Lower lobe of right lung (tissue), 2 donors: ENCODE data around the gene ANO8. TPM values are rescaled to one million over a fixed set of nuclear protein-coding genes. Genes with fewer than 3 reads are reported as not detected.
A peak's percentile ranks its signal among the peaks of the same experiment; 100 is the strongest.

ENCODE experiments used
- ATAC-seq, 2 donors: fragments of 200-7000 bp; cut with Tn5 transposase; one replicate each; pipeline ENCODE4 v1.9.1; 2020 to 2022; ENCODE audit warnings: mild to moderate bottlenecking in 2 of 2, moderate library complexity in 2 of 2
- DNase-seq: peaks from one replicate; pipeline ENCODE4 v3.0.0-alpha.2; 2020
- H3K27ac ChIP-seq: fragments of 200-600 bp; one replicate; pipeline ENCODE4 v1.8.0; 2022
- H3K27me3 ChIP-seq: fragments of 200-600 bp; one replicate; pipeline ENCODE4 v1.8.0; 2022; ENCODE audit warnings: low read depth
- H3K36me3 ChIP-seq: fragments of 200-600 bp; one replicate; pipeline ENCODE4 v1.8.0; 2022; ENCODE audit warnings: mild to moderate bottlenecking
- H3K4me1 ChIP-seq: fragments of 200-600 bp; one replicate; pipeline ENCODE4 v1.8.0; 2022
- H3K4me3 ChIP-seq: fragments of 200-600 bp; one replicate; pipeline ENCODE4 v1.8.0; 2022; ENCODE audit warnings: mild to moderate bottlenecking
- H3K9me3 ChIP-seq: fragments of 200-600 bp; one replicate; pipeline ENCODE4 v1.8.0; 2022
- intact Hi-C: fragments of 100-400 bp; cut with DNase I; formaldehyde crosslinking; loops from one replicate; pipeline ENCODE4 v1.11.0; 2022
- total RNA-seq: library from RNA; stranded (reverse); fragmentation: NEBNext Ultra II Directional; extraction: Animal tissue kit (Norgen Biotek cat#: 25700); gene quantifications from one replicate; pipeline ENCODE4 v1.2.1, GENCODE V29; 2021
- TF ChIP-seq, protein P1 (sequence below): fragments of 200-600 bp; IDR thresholded peaks from one replicate; pipeline ENCODE4 v1.8.0; 2022; ENCODE audit warnings: antibody characterized with exemption, mild to moderate bottlenecking
- donor health status: DM: no; HTN: yes; CAD: no; lungs with severe emphysema.

The ANO8 gene
- total RNA-seq, 1 donor from 2014 or later = 16.6 TPM

GRCh38 chr19:17337675-17338432, 3.2 kb upstream of the ANO8 start:
- ATAC-seq (no peak), DNase-seq (no peak)
- no peaks in the 10 kb centered on the region for H3K27me3 ChIP-seq
- H3K4me3 ChIP-seq = peak overlapping the region; percentile 96
- peaks cover 33% of the 10 kb centered on the region for H3K4me1 ChIP-seq
- H3K27ac ChIP-seq = peak overlapping the region; percentile 95
- TF ChIP-seq, protein P1, sequence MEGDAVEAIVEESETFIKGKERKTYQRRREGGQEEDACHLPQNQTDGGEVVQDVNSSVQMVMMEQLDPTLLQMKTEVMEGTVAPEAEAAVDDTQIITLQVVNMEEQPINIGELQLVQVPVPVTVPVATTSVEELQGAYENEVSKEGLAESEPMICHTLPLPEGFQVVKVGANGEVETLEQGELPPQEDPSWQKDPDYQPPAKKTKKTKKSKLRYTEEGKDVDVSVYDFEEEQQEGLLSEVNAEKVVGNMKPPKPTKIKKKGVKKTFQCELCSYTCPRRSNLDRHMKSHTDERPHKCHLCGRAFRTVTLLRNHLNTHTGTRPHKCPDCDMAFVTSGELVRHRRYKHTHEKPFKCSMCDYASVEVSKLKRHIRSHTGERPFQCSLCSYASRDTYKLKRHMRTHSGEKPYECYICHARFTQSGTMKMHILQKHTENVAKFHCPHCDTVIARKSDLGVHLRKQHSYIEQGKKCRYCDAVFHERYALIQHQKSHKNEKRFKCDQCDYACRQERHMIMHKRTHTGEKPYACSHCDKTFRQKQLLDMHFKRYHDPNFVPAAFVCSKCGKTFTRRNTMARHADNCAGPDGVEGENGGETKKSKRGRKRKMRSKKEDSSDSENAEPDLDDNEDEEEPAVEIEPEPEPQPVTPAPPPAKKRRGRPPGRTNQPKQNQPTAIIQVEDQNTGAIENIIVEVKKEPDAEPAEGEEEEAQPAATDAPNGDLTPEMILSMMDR = no peak
- intact Hi-C loops = no loop called here
- H3K9me3 ChIP-seq = no peaks in the 10 kb centered on the region
- peaks cover 8% of the 10 kb centered on the region for H3K36me3 ChIP-seq

DNA sequence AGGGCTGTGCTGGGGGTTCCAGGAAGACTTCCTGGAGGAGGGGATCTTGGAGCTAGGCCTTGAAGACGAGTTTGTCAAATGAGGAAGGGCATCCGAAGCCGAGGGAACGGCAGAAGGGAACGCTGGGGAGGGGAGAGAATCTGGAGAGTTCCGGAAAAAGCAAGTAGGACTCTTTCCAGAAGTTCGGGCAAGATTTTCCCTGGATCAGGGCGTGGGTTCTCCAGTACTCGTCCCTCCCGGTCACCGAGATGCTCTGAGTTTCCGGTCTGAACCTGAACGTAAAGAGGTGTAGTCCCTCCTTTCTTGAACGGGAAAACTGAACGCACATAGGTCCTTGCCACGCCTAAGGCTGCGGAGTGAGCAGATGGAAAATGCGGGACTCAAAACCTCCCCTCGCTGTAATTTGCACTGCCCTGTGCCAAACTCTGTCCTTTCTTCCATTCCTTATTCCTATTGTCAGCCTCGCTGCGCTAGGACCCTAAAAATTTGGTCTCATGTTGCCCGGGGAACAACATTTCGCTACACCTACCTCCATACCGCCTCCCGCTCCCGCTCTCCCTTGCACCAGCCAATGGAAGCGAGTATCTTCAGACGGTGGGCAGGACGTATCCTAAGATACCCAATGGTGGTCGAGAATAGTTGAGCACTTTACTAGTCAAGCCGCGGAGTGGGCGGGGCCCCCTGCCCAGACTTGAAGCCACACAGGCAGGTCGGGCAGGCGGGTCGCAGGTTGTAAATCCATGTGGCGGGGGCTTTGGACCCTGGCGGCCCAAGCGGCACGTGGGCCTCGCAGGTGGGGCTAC, 2.4 kb upstream of the ANO8 start, which contains the start of gene GTPBP3:
GTPBP3 (plus strand) TSS at position 682 of the 803 bp plus-strand sequence; CDS start at position 741, 59 bp downstream.
- ATAC-seq (peak; percentile 94), DNase-seq (peak; percentile 99)
- H3K4me1 ChIP-seq = peaks cover 33% of the 10 kb centered on the region
- H3K27me3 ChIP-seq = no peaks in the 10 kb centered on the region
- intact Hi-C loops = no loop called here
- H3K27ac ChIP-seq = peak within 1 kb of the TSS; percentile 95
- peak within 1 kb of the TSS; percentile 96 for H3K4me3 ChIP-seq
- TF ChIP-seq, protein P1 = no peak
- peaks cover 8% of the 10 kb centered on the region for H3K36me3 ChIP-seq
- H3K9me3 ChIP-seq = no peaks in the 10 kb centered on the region

DNA sequence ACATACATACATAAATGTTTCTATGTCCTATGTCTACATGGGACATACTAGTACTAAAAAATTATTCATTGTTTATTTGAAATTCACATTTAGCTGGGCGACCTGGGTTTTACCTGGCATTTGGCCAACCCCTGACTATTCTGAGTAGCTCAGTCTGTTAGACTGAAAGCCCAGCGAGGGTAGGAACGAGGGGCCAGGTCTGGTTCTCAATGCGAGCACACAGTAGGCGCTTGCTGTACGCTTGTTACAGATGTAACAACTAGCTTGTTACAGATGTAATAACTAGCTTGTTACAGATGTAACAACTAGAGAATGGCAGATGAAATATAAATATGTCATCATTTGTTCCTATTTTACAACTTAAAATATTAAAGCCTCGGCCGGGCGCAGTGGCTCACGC, 920 bp upstream of the ANO8 start:
- H3K27ac ChIP-seq = no peak overlapping the region
- no peaks in the 10 kb centered on the region for H3K9me3 ChIP-seq
- DNase-seq = no peak
- no peaks in the 10 kb centered on the region for H3K27me3 ChIP-seq
- peaks cover 33% of the 10 kb centered on the region for H3K4me1 ChIP-seq
- ATAC-seq = no peak
- no peaks in the 10 kb centered on the region for H3K36me3 ChIP-seq
- intact Hi-C loops = no loop called here
- TF ChIP-seq, protein P1 = no peak
- H3K4me3 ChIP-seq = no peak overlapping the region

DNA sequence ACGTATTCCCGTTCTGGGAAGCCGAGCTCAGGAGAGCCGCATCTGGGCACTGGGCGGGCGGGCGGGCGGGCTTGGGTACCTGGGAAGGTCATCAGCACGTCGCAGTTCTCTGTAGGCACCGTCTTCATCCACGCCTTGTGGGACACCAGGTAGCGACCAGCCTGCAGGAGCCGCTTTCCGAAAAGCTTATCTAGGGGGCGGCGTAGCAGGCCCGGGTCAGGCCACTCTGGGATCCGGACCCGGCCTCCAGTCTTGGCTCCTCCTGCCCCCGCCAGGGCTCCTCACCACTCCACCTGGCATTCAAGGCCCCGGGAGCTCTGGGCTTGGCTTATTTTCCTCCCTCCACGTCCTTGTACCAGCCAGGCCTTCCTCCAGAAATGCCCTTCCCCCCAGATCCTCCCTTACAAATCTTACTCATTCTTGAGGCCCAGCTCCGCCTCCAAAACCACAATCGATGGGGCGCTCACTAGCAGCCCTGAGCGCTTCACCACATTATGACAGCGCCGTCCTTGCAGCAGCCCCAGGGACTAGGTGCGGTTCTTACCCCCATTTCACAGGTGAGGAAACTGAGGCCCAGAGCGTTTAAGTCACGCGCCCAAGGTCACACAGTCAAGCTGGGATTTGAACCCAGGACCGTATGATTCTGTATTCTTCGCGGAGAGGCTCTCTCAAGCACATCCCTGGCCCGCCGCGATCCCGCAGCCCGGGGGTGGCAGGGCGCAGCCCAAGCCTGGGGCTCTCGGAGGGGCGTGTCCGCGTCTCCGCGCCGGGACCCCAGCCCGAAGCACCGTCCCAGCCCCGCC, 843 bp downstream of the ANO8 start:
- TF ChIP-seq, protein P1 = no peak
- DNase-seq = no peak

More for the DNA sequence above, 843 bp downstream of the ANO8 start:
- intact Hi-C loops = no loop called here
- Histone ChIP-seq H3K4me3 (peak overlapping the region; percentile 88), H3K27ac (peak overlapping the region; percentile 81), H3K36me3 (no peaks in the 10 kb centered on the region), H3K9me3 (no peaks in the 10 kb centered on the region), H3K4me1 (peaks cover 42% of the 10 kb centered on the region), H3K27me3 (peaks cover 9% of the 10 kb centered on the region)
- no peak for ATAC-seq
